Hematopoietic multipotent progenitor cell treated with erythropoietin and hydrocortisone succinate and interleukin-3 and kit ligand, for 15 days (in vitro differentiated cells): ENCODE results near the gene ERBIN.
"Not testable (repeated sequence)": the region's sequence is repeated elsewhere in the genome, so short reads cannot be mapped to it uniquely, and the experiment has no call there.

Experiments
- DNase-seq: peaks from one replicate; pipeline ENCODE4 v3.0.0-alpha.2; 2015; ENCODE audit warnings: low spot score

ERBIN gene

DNA sequence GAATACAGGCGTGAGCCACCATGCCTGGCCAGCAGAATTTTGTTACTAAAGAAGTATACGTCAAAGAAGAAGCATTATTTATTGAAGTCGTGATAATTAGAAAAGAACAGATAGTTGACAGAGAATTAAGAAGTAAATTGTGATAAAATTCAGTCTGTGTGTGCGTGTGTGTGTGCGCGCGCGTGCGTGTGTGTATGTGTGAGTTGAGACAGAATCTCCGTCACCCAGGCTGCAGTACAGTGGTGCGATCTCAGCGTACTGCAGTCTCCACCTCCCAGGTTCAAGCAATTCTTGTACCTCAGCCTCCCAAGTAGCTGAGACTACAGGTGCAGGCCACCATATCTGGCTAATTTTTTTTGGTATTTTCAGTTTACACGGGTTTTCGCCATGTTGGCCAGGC, 77.8 kb downstream of the ERBIN start:
- DNase-seq, result no peak

DNA sequence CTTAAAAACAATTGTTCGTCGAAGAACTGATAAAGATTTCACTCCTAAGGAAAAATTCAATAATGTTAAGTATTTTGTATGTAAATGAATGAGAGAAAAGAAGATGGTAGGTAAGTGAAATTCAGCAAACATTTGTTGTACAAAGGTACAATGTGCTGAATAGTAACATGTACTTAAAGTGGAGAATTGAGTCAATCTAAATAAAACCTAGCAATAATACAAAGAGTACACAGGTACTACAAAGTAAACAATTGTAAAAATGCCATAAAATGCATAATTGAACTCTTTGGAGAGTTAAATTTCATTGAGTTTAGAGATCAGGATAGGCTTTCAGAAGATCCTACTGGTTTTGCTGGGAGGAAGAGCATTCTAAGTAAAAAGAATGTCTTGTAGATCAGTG, 82.9 kb downstream of the ERBIN start:
- DNase-seq, result no peak

DNA sequence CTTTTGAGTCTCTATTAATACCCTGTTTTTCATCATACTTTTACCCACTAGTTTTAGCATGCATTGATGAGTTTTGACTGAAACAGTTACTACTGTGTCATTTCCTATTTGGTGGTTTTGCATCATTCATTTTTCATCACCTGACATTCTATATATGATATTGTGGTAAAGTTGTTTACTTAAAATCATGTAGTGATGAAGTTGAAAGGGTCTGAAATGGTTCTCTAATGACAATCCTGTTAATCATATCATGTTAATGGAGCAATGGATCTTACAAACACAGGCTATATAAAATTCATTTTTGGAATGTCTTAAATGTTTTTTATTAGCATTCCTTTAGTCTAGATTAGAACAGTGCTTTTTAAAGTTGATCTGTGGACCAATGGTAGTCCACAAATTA, 84.1 kb downstream of the ERBIN start:
- no peak for DNase-seq

DNA sequence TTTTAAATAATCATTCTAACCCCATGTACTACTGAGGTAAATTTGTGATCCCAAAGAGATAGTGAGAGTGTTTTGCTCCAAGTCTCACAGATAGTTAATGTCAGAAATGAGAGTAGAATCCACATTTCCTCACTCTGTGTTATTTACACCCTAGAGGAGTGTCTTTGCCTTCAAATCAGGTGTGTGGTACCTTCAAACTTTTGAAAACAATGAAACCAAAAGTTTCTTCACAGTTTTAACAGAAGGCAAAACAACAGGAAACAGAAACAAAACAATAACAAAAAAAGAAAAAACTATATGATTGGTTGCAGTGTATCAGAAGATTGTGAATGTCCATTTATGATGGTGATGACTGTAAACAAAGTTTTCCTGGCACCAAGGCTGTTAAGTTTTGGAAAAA, 85.9 kb downstream of the ERBIN start:
- no peak for DNase-seq

DNA sequence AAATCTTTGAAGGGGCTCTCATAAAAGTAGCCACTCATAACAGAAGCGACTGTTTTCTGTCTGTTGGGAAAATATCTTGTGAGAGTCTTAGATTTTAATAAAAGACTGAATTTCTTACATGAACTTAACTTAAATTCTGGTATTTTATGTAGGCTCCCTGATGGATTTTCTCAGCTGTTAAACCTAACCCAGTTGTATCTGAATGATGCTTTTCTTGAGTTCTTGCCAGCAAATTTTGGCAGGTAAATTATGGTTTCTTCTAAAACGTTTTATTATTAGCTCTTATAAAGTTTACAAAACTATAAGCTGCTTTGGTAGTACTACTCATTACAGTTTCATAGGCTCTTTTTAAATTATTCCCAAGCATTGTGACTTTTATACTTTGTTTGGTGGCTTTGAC, 87.0 kb downstream of the ERBIN start:
- DNase-seq, result no peak

DNA sequence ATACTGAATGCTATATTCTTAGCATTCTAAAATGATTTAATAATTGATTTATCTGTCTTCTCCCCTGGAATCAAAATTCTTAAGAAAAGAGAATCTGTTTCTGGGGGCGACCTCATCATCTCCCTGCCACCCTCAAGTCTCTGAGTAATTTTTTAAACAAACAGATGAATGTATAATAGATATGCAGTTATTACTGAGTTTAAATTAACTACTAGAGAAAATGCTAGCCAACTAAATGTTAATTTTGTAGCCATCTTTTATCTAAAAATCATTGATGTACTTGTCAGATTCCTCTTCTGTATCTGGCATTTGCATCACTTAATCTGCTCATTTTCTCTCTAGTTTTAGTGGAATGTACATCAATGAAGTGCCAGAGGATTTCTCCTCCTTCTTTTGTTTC, 87.5 kb downstream of the ERBIN start:
- DNase-seq, result no peak

DNA sequence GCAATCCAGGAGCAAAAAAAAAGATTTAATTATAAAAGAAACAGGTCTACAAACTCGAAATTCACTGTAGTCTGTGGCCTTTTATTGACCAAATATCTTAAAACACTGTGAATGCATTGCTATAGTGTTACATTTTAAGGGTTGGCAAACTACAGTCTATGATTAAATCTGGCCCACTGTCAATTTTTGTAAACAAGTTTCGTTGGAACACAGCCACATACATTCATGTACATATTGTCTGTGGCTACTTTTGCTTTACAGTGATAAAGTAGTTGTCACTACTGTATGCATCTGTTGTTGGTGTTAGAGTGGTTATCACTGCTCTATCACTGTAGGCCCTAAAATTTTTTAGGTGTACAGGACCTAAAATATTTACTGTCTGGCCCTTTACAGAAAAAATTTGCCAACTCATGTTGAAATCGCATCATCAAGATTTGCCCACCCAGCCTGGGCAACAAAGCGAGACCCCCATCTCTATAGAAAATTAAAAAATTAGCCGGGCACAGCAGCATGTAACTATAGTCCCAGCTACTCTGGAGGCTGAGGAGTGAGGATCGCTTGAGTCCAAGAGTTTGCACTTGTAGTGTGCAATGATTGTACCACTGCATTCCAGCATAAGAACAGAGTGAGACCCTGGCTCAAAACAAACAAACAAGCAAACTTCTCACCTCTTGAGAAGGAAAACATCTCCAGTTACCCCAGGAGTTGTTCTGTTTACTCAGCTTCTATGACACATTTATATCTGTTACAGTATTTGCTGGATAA, 89.0 kb downstream of the ERBIN start:
- DNase-seq, result no peak

DNA sequence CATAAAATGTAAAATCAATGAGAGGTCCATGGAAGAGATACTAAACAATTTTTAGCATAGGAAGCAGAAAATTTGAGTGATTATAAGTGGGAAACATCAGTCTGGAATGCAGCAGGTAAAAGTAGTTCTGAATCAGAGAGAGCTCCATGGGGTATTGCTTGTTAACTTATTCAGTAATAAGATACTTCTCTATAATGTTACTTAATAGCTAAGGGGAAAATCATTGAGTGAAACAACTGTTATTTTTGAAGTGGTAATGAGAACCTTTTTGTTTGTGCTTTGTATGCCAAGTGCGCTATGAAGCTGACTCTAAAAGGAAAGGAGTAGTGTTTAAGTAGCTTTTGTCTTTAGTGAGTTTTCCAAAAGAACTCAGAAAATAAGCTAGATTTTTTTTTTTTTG, 95.2 kb downstream of the ERBIN start:
- no peak for DNase-seq

DNA sequence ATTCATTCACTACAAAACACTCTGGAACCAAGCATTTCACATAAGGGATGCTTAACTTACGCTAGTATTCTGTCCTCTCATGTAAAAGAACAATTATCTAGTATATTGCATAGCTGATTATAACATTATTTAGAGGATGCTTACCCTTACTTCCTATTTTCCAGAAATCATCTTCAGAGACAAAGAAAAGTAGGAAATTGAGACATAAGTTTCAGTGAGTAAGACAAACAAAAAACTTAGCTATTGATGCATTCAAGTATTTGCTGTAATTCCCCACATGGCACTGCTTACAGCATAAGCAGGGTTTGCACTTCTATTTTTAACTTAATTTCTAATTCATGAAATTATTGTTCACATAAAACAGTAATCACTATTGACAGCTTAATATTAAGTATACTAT, 112.9 kb downstream of the ERBIN start:
- DNase-seq, result no peak

DNA sequence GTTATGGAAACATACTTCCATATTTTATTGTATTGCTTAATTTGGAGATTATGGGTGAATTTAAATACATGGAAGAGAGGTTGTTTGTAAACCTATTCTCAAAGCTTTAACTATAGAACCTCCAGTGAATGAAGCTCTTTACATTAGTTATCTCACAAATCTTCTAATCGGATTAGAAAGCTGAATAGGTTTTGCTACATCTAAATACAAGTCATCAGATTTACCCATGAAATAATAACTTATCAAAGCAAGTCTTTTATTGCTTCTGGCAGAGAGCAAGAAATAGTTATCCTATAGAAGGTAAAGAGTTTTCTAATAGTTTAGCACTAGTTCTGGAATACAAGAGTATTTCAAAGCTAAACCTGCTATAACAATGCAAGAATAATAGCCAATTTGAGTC, 113.3 kb downstream of the ERBIN start:
- DNase-seq, result no peak

DNA sequence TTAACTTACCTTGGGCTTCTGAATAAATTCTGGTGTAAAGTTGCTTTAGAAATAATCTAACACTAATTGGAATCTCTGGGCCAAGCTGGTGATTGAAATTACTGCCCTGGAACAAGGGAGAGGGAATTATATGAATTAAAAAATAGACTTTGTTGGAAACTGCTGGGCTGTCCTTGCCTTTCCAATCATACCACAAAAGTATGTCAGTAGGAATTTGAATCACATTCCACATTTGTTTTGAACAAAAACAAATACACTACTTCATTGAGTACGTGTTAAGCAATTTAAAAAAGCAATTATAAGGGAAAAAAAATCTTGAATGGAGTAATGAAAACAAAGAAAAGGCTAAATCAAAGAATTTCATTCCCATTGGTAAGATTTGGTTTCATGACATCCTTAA, 115.3 kb downstream of the ERBIN start:
- no peak for DNase-seq

DNA sequence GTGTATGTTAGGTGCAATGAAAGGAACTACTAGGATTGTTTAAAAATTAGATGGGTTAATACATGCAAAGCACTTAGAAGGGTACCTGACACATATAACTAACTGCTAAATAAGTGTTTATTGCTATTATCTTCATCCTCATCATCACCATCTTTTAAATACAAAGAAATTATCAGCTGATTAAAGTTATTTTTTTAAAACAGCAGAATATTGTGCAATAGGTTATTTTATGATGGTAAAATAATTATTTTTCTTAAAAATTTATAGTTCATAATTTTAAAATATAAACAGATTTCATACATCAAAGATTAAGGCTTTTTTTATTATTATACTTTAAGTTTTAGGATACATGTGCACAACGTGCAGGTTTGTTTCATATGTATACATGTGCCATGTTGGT, 130.9 kb downstream of the ERBIN start:
- DNase-seq, result no peak

DNA sequence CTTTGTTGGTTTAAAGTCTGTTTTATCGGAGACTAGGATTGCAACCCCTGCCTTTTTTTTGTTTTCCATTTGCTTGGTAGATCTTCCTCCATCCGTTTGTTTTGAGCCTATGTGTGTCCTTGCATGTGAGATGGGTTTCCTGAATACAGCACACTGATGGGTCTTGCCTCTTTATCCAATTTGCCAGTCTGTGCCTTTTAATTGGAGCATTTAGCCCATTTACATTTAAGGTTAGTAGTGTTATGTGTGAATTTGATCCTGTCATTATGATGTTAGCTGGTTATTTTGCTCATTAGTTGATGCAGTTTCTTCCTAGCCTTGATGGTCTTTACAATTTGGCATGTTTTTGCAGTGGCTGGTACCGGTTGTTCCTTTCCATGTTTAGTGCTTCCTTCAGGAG, 134.9 kb downstream of the ERBIN start:
- not testable (repeated sequence) for DNase-seq

DNA sequence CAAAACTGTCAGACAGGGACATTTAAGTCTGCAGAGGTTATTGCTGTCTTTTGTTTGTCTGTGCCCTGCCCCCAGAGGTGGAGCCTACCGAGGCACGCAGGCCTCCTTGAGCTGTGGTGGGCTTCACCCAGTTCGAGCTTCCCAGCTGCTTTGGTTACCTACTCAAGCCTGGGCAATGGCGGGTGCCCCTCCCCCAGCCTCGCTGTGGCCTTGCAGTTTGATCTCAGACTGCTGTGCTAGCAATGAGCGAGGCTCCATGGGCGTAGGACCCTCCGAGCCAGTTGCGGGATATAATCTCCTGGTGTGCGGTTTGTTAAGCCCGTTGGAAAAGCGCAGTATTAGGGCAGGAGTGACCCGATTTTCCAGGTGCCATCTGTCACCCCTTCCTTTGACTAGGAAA, 136.7 kb downstream of the ERBIN start:
- not testable (repeated sequence) for DNase-seq

DNA sequence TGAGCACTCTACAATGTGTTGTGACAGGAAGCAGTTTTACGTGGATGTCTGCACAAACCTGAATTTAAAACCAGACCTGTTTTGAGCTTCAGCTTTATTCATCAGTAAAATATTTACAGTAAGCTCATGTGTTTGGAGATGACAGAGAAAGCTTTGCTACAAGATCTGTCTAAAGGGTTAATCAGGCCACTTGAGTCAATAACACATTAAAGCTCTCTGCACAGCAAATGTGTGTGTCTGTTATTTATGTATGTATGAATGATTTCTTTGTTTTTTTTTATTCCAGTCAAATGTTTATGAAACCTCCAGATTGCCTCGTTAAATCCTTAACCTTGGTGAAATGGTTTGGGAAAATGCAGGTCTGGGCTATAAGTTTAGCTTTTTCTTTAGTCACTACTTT, 140.5 kb downstream of the ERBIN start:
- DNase-seq, result no peak

DNA sequence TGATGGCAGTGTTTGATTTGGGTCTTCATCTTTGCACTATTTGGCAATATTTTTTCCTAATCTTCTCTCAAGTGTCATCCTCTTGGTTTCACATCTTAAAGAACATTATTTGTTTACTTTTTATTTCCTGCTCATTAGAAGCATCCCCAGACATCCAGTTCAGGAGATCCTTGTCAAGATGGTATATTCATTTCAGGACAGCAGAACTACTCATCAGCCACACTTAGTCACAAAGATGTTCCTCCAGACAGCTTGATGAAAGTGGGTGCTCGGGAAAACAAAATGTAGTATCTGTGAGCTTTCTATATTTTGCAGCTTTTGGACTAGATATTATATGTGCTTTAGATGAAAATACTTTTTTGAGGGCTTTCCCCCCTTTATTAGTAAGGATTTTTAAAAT, 145.7 kb downstream of the ERBIN start:
- DNase-seq, result no peak

DNA sequence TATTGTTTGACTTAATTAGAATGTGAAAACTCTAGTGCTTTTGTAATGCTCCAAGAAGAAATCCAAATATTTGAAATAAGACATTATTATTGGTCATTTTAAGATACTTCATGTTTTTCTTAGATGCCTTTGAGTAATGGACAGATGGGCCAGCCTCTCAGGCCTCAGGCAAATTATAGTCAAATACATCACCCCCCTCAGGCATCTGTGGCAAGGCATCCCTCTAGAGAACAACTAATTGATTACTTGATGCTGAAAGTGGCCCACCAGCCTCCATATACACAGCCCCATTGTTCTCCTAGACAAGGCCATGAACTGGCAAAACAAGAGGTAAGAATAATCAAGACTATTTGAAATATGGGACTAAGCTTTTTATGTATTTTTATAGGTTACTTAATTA, 148.5 kb downstream of the ERBIN start:
- no peak for DNase-seq

DNA sequence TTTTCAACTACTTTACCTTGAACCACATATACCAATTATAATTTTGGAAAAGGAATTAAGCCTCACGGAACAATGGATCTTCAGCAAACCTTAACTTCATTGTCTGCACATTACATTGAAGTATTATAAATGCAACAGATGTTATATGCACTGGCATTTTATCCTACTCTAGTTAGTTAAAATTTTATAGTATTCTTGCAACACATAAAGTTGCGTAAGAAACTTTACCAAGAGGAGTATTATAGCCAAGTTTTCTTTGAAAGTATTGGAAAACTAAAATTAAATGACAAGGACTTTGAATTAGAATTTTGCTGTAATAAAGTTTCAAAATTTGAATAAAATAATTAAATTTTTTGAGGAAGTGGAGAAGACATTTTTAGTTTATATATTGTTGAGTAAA, 154.3 kb downstream of the ERBIN start:
- DNase-seq, result no peak

DNA sequence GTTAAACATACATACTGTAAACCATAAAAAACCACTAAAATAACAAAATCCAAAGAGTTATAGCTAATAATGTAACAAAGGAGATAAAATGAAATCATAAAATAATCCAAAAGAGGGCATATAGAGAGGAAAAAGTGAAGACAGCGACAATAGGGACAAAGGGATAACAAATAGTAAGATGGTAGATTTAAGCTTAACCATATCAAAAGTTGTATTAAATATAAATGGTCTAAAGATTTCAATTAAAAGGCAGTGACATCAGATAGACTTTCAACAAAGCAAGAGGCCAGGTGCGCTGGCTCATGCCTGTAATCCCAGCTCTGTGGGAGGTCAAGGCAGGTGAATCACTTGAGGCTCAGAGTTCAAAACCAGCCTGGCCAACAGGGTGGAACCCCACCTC, 163.0 kb downstream of the ERBIN start:
- no peak for DNase-seq

DNA sequence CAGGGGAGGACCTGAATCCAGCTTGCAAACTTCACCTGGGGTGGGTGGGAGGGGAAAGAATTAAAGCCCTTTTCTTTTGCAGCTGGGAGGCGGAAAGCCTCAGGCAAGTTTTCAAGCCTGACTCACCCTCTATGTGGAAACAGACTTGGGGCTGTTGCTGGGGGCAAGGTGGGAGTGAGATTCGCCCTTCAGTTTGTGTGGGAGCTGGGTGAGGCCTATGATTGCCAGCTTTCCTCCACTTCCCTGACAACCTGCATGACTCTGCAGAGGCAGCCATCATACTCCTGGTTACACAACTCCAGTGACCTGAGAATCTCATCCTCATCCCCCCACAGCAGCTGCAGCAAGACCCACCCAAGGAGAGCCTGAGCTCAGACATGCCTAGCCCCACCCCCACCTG, 174.5 kb downstream of the ERBIN start:
- no peak for DNase-seq

DNA sequence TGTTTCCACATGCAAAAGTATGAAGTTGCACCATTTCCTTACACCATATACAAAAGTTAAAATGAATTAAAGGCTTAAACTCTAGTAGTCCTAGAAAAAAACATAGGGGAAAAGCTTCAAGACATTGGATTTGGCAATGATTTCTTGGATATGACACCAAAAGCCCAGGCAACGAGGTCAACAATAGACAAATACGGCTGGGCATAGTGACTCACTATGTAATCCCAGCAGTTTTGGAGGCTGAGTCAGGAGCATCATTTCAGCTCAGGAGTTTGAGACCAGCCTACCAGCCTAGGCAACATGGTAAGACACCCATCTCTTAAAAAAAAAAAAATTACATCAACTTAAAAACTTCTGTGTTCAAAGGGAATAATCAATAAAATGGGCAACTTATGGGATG, 186.8 kb downstream of the ERBIN start:
- DNase-seq, result no peak

DNA sequence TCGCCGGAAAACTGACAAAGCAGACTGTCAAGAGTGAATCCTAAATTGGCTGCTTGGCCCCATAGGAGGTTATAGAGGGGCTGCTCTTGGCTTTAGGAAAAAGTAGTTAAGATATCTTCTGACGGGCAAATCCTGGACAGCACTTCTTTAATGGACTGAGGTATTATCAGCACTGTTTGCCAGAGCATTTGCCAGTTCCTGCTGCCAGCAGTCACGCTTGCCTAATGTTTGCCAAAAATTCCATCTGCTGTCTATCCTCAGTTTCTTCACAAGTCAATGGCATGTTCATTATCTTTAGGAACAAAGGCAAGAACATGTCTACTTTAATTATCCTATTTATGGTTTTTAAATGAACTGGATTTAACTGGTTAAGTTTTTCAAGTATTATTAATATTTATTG, 191.9 kb downstream of the ERBIN start:
- DNase-seq, result no peak

DNA sequence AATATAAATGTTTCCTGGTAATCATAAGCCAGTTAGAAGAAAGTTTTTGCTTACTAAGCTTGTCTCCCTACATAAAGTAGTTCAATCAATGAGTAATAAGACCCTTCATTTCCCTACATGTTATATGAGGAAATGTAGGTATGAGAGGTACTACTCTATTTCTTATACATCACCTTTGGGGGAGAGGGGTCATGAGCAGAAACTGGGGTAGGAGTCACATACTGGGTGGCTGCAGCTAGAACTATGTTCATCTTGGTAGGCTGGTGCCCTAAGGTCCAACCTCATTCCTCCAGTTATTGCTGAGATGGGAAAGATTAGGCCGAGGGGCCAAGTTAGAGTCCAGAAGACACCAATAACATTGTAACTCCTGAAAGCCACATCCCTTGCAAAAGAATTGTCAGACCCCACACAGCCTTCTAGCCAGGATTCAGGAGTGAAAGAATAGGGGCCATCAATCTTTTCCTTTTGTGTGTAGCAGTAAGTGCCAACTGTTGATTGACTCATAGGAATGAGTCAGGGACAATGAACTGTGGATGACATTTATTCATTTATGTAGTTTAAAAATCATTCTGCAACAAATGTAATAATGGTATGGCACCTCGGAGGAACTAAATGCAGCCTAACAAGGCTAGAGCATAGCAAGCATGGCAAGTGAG, 196.1 kb downstream of the ERBIN start:
- no peak for DNase-seq

DNA sequence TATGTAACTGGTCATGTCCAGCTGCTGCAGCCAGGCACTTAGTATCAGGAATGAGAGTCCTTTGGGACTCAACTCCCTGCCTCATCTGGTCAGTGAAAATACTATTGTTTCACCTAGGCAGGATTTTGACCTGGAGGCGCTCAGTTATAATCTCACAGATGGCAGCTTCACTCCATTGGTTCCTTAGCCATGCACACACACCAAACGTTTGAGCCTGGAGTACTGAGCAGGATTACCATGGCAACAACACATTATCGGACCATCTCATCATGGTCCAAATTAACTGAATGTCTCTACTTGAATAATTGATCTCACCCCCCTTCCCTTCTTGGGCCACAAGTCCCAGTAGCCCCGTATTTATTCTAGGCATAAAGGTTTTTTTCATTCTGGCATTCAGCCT, 202.8 kb downstream of the ERBIN start:
- no peak for DNase-seq
